ENCODE measurements around the gene CMC2. TPM values are rescaled to one million over a fixed set of nuclear protein-coding genes. Genes with fewer than 3 reads are reported as not detected.

Gene CMC2
- total and polyA plus RNA-seq, 7 donors, result 58.8 to 334 (median 121) TPM

DNA sequence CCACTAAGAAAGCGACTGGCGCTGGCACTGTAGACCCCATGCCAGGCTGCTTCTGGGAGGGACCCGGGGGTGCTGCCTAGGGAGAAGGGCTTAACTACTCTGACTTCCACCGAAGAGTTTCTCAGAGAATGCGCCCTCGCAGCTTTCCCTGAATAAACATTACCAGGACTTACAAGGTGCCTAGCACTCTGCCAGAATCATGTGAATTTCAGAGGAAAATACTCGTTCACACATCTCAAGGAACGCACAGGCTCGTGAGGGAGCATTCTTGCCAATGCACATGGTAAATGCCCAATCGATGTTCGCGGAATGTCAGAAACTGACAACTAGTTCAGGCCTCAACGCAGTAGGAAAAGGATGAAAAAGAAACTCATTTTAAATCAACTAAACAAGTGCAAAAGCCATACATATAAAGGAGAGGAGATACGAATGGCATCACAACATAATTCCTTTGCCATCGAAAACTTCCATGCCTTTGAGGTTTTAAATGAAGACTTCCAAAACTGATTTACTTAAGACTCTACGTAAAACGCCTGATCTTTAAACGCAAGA lies 999 bp downstream of the CMC2 start:
- WGBS, 3 donors, result 20 to 30% (median 26%) methylated on average over 18 of the region's 18 CpGs
- H3K9me3 ChIP-seq, result no peaks in the 10 kb centered on the region
- TF ChIP-seq, protein P1, sequence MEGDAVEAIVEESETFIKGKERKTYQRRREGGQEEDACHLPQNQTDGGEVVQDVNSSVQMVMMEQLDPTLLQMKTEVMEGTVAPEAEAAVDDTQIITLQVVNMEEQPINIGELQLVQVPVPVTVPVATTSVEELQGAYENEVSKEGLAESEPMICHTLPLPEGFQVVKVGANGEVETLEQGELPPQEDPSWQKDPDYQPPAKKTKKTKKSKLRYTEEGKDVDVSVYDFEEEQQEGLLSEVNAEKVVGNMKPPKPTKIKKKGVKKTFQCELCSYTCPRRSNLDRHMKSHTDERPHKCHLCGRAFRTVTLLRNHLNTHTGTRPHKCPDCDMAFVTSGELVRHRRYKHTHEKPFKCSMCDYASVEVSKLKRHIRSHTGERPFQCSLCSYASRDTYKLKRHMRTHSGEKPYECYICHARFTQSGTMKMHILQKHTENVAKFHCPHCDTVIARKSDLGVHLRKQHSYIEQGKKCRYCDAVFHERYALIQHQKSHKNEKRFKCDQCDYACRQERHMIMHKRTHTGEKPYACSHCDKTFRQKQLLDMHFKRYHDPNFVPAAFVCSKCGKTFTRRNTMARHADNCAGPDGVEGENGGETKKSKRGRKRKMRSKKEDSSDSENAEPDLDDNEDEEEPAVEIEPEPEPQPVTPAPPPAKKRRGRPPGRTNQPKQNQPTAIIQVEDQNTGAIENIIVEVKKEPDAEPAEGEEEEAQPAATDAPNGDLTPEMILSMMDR (IDR thresholded peaks at IDR 0.05), result no peak
- peak overlapping the region; percentile 99 for H3K27ac ChIP-seq
- peaks cover 23% of the 10 kb centered on the region for H3K4me1 ChIP-seq
- no peaks in the 10 kb centered on the region for H3K36me3 ChIP-seq (ENCODE audit: insufficient read depth in 1 of 2, low read depth in 1 of 2)
- ATAC-seq, result no peak
- intact Hi-C loops (cut with DNase I), result loop anchor here in 1 of 2 donors (2.0 to 10.0 kb wide), 2 partner anchors 71 to 729 kb away; partner anchors contain the start of gene C16orf46
- DNase-seq, result no peak
- no peaks in the 10 kb centered on the region for H3K27me3 ChIP-seq (ENCODE audit: insufficient read depth in 3 of 3, low read length in 2 of 3)
- peak overlapping the region; percentile 89 for H3K4me3 ChIP-seq

DNA sequence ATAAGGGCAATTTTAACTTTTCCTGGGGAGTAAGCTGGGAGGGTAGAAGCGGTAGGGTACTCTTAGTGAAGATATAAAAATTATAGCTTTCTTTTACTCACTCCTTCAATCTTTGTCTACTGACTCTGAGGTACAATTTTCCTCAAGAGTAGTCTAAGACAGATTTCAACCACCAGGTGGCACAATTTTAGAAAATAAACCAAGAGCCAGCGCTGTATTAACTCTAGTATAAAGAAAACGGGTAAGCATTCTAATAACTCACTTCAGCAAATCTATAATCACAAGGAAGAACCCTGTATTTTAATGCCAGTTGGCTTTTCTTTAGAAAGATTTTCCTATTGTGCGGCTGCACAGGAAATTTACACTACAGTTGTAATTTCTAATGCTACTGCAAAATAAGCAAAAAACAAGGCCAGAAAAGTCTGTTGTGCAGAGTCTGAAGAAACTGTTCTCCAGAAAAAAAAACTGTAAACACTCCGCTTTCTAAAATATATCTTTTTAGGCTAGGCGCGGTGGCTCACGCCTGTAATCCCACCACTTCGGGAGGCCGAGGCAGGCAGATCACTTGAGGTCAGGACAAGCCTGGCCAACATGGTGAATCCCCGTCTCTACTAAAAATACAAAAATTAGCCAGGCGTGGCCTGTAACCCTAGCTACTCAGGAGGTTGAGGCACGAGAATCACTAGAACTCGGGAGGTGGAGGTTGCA lies 1.9 kb downstream of the CMC2 start:
- Histone ChIP-seq H3K4me3 (peak overlapping the region; percentile 89), H3K27ac (peak overlapping the region; percentile 99), H3K27me3 (ENCODE audit: insufficient read depth in 3 of 3, low read length in 2 of 3) (no peaks in the 10 kb centered on the region), H3K4me1 (peaks cover 23% of the 10 kb centered on the region), H3K9me3 (no peaks in the 10 kb centered on the region), H3K36me3 (ENCODE audit: insufficient read depth in 1 of 2, low read depth in 1 of 2) (no peaks in the 10 kb centered on the region)
- DNase-seq, result no peak
- ATAC-seq, result no peak
- WGBS, 3 donors, result 45 to 58% (median 51%) methylated on average over 14 of the region's 14 CpGs
- intact Hi-C loops (cut with DNase I), result loop anchor here (5.0 to 10.0 kb wide), 2 partner anchors 72 to 730 kb away; no protein-coding TSS in a partner anchor
- TF ChIP-seq, protein P1 (IDR thresholded peaks at IDR 0.05), result peak; percentile 62

DNA sequence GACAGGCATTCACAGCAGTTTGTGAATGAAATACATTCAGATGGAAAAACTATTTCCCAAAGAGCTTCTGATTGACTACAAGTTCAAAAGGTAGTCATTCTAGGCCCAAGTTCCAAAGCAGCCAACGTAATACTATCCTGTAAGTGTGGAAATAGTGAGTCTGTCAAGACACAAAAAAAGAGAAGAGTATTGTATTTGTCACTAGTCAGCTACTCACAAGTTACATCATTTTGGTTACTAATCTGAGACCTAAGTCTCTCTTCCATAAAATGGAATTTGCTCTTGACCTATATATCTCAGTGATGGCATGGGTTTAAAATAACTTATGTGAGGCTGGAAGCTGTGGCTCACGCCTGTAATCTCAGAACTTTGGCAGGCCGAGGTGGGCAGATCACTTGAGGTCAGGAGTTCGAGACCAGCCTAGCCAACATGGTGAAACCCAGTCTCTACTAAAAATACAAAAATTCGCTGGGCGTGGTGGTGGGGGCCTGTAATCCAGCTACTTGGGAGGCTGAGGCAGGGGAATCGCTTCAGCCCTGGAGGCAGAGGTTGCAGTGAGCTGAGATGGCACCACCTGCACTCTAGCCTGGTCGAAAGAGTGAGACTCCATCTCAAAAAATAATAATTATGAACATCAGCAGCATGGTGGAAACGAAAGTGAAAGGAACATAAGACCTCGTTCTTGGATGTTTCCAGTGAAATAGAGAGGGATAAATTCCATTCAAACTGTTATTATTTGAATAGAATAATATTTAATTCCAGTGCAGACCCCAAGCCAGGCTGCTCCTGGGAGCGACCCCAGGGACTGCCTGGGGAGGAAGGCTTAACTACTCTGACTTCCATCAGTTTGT lies 2.9 kb downstream of the CMC2 start:
- Histone ChIP-seq H3K9me3 (no peaks in the 10 kb centered on the region), H3K4me1 (peaks cover 23% of the 10 kb centered on the region), H3K4me3 (peak overlapping the region; percentile 44), H3K27ac (peak overlapping the region; percentile 99), H3K27me3 (ENCODE audit: insufficient read depth in 3 of 3, low read length in 2 of 3) (no peaks in the 10 kb centered on the region), H3K36me3 (ENCODE audit: insufficient read depth in 1 of 2, low read depth in 1 of 2) (no peaks in the 10 kb centered on the region)
- TF ChIP-seq, protein P1 (IDR thresholded peaks at IDR 0.05), result no peak
- ATAC-seq, result peak; percentile 27 to 47 (median 36)
- 42 to 59% (median 44%) methylated on average over 11 of the region's 11 CpGs for WGBS, 3 donors
- intact Hi-C loops (cut with DNase I), result loop anchor here (5.0 to 10.0 kb wide), 2 partner anchors 72 to 731 kb away; no protein-coding TSS in a partner anchor
- peak in 1 of 2 donors; percentile 70 for DNase-seq

DNA sequence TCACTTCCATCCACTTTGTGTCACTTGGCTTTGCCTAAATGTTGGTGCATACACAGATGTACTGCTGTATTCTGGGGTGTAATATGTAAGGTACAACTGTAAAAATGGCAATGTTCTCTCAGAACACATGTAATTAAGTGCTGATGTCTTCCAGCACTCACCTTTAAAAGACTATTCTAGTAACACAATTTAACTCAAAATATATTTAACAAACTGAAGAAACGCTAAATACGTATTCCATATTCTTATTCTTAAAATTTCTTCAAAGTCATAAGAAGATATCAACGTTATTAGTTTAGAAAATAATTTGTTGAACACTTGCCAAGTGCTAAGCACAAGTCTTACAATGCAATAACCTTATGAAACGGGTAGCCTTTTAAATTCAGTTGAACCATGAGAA lies 3.6 kb downstream of the CMC2 start:
- H3K36me3 ChIP-seq (ENCODE audit: insufficient read depth in 1 of 2, low read depth in 1 of 2), result no peaks in the 10 kb centered on the region
- TF ChIP-seq, protein P1 (IDR thresholded peaks at IDR 0.05), result no peak
- ATAC-seq (no peak), DNase-seq (no peak)
- H3K27ac ChIP-seq, result peak overlapping the region; percentile 99
- no peaks in the 10 kb centered on the region for H3K9me3 ChIP-seq
- H3K4me3 ChIP-seq, result no peak overlapping the region
- WGBS, 3 donors, result 61 to 69% (median 62%) methylated on average over 4 of the region's 4 CpGs
- intact Hi-C loops (cut with DNase I), result loop anchor here (5.0 to 10.0 kb wide), 2 partner anchors 71 to 732 kb away; no protein-coding TSS in a partner anchor
- peaks cover 23% of the 10 kb centered on the region for H3K4me1 ChIP-seq
- H3K27me3 ChIP-seq (ENCODE audit: insufficient read depth in 3 of 3, low read length in 2 of 3), result no peaks in the 10 kb centered on the region
